Dedifferentiated amniotic fluid mesenchymal stem cell (primary cell): ENCODE measurements around the gene PADI4.

Source experiments
- DNase-seq: peaks from one replicate; pipeline ENCODE4 v3.0.0-alpha.2; 2016; ENCODE audit errors: extremely low spot score

Gene PADI4, protein sequence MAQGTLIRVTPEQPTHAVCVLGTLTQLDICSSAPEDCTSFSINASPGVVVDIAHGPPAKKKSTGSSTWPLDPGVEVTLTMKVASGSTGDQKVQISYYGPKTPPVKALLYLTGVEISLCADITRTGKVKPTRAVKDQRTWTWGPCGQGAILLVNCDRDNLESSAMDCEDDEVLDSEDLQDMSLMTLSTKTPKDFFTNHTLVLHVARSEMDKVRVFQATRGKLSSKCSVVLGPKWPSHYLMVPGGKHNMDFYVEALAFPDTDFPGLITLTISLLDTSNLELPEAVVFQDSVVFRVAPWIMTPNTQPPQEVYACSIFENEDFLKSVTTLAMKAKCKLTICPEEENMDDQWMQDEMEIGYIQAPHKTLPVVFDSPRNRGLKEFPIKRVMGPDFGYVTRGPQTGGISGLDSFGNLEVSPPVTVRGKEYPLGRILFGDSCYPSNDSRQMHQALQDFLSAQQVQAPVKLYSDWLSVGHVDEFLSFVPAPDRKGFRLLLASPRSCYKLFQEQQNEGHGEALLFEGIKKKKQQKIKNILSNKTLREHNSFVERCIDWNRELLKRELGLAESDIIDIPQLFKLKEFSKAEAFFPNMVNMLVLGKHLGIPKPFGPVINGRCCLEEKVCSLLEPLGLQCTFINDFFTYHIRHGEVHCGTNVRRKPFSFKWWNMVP

GRCh38 chr1:17307946-17308345 lies at the start of gene PADI4:
Gene PADI4, plus strand, starts transcription at chr1:17308197. Its CDS starts 26 bp downstream, at chr1:17308223.
- no peak for DNase-seq

- no peak for DNase-seq
These were observed 49.3 kb upstream of the PADI4 start for GRCh38 chr1:17258758-17259130.

DNA sequence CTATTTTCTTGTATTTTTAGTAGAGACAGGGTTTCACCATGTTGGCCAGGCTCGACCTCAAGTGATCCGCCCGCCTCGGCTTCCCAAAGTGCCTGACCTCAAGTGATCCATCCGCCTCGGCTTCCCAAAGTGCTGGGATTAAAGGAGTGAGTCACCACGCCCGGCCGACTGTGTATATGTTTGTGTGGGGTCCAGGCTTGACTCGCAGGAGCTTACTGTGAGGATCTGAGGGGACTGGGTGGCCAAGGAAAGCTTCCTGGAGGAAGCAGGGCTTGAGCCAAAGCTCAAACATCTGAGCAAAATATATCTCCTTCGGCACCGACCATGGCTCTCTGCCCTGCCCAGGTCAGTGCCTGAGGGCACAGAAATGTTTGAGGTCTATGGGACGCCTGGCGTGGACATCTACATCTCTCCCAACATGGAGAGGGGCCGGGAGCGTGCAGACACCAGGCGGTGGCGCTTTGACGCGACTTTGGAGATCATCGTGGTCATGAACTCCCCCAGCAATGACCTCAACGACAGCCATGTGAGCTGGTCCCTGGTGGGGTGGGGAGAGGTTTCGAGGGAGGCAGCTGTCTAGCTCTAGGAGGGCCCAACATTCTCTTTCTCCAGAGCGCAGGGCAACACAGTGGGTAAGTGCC lies 48.6 kb upstream of the PADI4 start:
- no peak for DNase-seq

- DNase-seq: no peak
These were observed 47.7 kb upstream of the PADI4 start for GRCh38 chr1:17260264-17260663.

- DNase-seq: no peak
These were observed 47.3 kb upstream of the PADI4 start for GRCh38 chr1:17260738-17261137.

GRCh38 chr1:17263936-17264335 lies 44.1 kb upstream of the PADI4 start:
- DNase-seq: no peak

DNA sequence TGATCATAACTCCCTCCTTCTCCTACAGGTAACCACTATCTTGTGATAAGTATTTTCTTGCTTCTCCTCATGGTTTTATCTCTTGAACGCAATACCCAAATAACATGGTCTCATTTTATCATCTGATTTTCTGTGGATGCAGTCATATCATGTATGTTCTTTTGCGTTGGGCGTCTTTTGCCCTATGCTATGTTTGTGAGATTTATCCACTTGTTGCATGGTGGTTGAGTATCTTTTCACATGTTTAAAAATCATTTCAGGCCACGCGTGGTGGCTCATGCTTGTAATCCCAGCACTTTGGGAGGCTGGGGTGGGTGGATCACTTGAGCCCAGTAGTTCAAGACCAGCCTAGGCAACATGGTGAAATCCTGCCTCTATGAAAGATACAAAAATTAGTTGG lies 43.5 kb upstream of the PADI4 start:
- DNase-seq: no peak

DNA sequence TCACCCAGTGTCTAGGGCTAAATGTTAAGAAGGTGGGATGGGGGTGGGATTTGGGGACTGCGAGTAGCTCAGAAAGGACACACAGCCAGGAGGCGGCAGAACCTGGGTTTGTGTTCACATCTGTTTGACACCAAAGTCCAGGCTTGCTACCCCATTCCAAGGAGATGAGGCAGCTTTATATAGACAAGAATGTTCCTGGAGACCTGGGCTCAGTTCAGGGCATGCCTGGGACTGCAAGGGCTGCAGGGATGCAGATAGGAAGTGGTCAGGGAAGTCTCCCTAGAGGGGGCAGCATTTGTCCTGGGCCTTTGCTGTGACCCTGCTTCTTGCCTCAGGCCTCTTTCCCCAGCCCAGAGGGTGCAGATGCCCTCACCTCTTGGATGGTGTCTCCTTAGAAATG lies 42.8 kb upstream of the PADI4 start:
- no peak for DNase-seq

GRCh38 chr1:17265950-17266349 lies 42.0 kb upstream of the PADI4 start:
- no peak for DNase-seq

DNA sequence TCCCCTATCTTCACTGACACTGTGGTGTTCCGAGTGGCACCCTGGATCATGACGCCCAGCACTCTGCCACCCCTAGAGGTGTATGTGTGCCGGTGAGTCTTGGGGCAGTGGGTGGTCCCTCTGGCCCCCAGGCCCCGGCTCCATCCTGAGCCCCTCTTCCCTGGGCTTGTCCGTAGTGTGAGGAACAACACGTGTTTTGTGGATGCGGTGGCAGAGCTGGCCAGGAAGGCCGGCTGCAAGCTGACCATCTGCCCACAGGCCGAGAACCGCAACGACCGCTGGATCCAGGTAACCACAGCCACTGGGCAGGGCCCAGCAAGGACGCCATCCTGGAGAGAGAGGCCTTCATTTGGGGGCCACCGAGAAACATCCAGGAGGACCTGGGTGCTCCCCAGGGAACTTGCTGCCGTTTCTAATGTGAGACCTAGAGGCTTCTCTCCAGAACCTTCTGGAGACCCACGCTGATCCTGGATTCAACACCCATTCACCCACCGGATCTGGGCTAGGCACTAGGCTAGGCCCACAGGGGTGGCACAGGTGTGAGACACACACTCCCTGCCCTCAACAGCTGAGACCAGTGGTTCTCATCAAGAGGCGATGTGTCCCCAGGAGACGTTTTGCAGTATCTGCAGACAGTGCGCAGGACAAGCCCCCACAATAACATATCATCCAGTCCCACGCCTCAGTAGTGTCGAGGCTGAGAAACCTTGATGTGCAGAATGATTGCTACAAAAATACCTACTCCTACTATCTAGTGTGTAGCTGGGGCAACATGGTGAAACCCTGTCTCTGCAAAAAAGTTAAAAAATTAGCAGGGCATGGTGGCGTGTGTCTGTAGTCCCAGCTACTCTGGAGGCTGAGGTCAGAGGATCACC lies 36.9 kb upstream of the PADI4 start:
- DNase-seq: no peak

- DNase-seq: no peak
These were observed 35.9 kb upstream of the PADI4 start for GRCh38 chr1:17272066-17272465.

GRCh38 chr1:17272646-17273045 lies 35.4 kb upstream of the PADI4 start:
- no peak for DNase-seq

GRCh38 chr1:17273096-17273495 lies 34.9 kb upstream of the PADI4 start:
- DNase-seq: no peak

- DNase-seq: no peak
These were observed 33.5 kb upstream of the PADI4 start for GRCh38 chr1:17274186-17275170.

GRCh38 chr1:17276568-17276967 lies 31.4 kb upstream of the PADI4 start:
- no peak for DNase-seq

GRCh38 chr1:17277511-17278159 lies 30.4 kb upstream of the PADI4 start:
- no peak for DNase-seq

GRCh38 chr1:17278996-17279830 lies 28.8 kb upstream of the PADI4 start:
- DNase-seq: no peak

DNA sequence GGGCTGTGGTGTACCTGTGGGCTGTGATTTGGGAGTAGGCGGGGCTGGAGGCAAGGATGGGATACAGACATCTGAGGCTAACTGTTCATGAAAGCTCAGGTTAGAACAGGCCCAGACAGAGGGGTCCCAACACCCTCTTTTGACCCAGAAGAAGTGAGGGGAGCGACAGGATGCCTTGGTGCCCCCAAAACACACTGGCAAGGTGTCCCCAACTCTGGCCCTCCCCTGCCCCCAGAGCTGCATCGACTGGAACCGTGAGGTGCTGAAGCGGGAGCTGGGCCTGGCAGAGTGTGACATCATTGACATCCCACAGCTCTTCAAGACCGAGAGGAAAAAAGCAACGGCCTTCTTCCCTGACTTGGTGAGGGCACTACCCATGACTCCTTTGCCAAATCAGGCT lies 27.6 kb upstream of the PADI4 start:
- DNase-seq: no peak

DNA sequence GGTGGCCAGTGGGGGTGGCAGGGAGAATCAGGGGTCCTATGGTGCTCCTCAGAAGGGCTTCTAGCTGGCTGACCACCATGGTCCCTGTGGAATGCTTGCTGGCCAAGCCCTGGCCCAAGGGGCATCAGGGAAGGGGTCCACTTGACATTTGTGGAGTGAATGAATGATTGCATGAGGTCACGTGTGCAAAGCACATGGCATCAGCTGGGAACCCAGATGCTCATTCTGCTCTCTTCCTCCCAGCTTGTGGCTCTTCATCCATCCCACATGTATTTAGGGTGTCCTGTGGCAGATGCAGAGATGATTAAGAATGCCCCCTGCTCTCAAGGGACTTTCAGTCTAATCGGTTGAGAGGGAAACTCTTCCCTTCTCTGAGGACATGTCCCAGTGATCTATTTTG lies 27.1 kb upstream of the PADI4 start:
- DNase-seq: no peak
